Neural cell (in vitro differentiated cells): Measurements from ENCODE around the gene PCIF1.

Experiments used
- EZH2 ChIP-seq: fragments of 200-600, 300-800 bp; shearing (Covaris generic), sonication (generic); IDR thresholded peaks from 2 replicates; pipeline ENCODE4 v1.6.1; 2014; ENCODE audit warnings: antibody characterized with exemption, low read length, borderline replicate concordance, mild to moderate bottlenecking; ENCODE audit not compliant: insufficient read depth, poor library complexity, severe bottlenecking
- POLR2AphosphoS5 ChIP-seq: IDR thresholded peaks from 2 replicates; pipeline ENCODE4 v1.6.1; 2012
- RAD21 ChIP-seq: fragments of 450-650 bp; conservative IDR thresholded peaks from 2 replicates; pipeline ENCODE4 v1.6.1; 2014; ENCODE audit warnings: antibody characterized with exemption, mild to moderate bottlenecking, moderate library complexity
- REST ChIP-seq: IDR thresholded peaks from 2 replicates; pipeline ENCODE4 v1.6.1; 2012; ENCODE audit warnings: borderline replicate concordance
- SMC3 ChIP-seq: fragments of 450-650 bp; conservative IDR thresholded peaks from 2 replicates; pipeline ENCODE4 v1.6.1; 2014; ENCODE audit warnings: antibody characterized with exemption, mild to moderate bottlenecking, moderate library complexity; ENCODE audit not compliant: poor library complexity
- TAF1 ChIP-seq: IDR thresholded peaks from 2 replicates; pipeline ENCODE4 v1.6.1; 2012; ENCODE audit warnings: low read depth
- TF ChIP-seq, protein P1 (sequence below): fragments of 450-650 bp; IDR thresholded peaks from 2 replicates; pipeline ENCODE4 v1.5.1; 2014; ENCODE audit warnings: antibody characterized with exemption, mild to moderate bottlenecking, moderate library complexity; ENCODE audit not compliant: poor library complexity, severe bottlenecking

- TF ChIP-seq EZH2: no peak
- TF ChIP-seq, protein P1, sequence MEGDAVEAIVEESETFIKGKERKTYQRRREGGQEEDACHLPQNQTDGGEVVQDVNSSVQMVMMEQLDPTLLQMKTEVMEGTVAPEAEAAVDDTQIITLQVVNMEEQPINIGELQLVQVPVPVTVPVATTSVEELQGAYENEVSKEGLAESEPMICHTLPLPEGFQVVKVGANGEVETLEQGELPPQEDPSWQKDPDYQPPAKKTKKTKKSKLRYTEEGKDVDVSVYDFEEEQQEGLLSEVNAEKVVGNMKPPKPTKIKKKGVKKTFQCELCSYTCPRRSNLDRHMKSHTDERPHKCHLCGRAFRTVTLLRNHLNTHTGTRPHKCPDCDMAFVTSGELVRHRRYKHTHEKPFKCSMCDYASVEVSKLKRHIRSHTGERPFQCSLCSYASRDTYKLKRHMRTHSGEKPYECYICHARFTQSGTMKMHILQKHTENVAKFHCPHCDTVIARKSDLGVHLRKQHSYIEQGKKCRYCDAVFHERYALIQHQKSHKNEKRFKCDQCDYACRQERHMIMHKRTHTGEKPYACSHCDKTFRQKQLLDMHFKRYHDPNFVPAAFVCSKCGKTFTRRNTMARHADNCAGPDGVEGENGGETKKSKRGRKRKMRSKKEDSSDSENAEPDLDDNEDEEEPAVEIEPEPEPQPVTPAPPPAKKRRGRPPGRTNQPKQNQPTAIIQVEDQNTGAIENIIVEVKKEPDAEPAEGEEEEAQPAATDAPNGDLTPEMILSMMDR: no peak
- TF ChIP-seq SMC3: no peak
- TF ChIP-seq TAF1: no peak
- no peak for TF ChIP-seq RAD21
- TF ChIP-seq REST: no peak
- no peak for TF ChIP-seq POLR2AphosphoS5
These were observed 39.7 kb upstream of the PCIF1 start for GRCh38 chr20:45894797-45895196.
